ENCODE data around the gene C6orf89.

- no peak for TF ChIP-seq EZH2 (IDR thresholded peaks at IDR 0.05)
- TF ChIP-seq POLR2AphosphoS5 (IDR thresholded peaks at IDR 0.05; ENCODE audit: borderline replicate concordance, low read depth, low read length): no peak
Observed at GRCh38 chr6:36847152-36847551, 38.6 kb upstream of the C6orf89 start.

All from SK-N-MC (cell line).